ENCODE measurements around the gene OXT. TPM values are rescaled to one million over a fixed set of nuclear protein-coding genes. Genes with fewer than 3 reads are reported as not detected.

OXT gene
- total RNA-seq, 3 donors from 2014 or later (not counting 1 experiment from before 2014, with no cell fraction given) = not detected

DNA sequence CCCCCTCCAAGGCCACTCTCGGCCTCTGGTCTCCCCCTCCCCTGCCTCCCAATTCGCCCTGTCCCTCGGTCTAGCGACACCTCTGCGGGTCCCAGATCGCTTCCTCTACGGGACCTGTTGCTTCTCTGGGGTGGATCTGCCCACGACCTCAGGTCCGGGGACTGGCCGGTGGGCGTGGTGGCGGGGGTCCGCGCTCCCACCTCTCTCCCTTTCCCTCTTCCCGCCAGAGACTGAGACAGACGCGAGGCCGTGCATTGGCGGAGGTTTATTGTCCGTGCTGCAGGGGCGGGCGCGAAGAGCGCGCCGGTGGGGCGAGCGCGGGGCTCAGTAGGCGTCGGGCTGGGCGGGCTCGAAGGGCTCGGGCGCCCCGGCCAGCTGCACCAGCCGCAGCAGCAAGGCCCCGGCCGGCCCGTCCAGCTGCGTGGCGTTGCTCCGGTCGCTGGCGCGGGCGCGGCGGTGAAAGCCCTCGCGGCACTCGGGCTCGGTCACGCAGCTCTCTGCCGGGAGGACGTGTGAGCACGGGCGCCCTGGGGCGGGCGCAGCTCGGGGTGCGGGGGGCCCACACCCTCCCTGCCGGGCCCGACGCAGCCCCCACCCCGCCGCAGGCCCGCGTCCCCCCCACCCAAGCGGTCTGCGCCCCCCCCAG is 11.0 kb downstream of the OXT start:
- Mint-ChIP-seq H3K4me1 (peaks cover 5 to 12% of the 10 kb centered on the region in 2 donors), H3K4me3 (peak overlapping the region; percentile 72), H3K9me3 (no peaks in the 10 kb centered on the region), H3K36me3 (no peaks in the 10 kb centered on the region), H3K27me3 (ENCODE audit: low read depth in 2 of 2) (peaks cover 48 to 54% of the 10 kb centered on the region in 2 donors), H3K27ac (no peak overlapping the region)
- Histone ChIP-seq H3K4me3 (ENCODE audit: low read length) (no peak overlapping the region), H3K9me3 (ENCODE audit: control insufficient read depth, insufficient read depth, low read length) (no peaks in the 10 kb centered on the region), H3K36me3 (ENCODE audit: control insufficient read depth, insufficient read depth, low read length) (no peaks in the 10 kb centered on the region), H3K27me3 (ENCODE audit: control insufficient read depth, insufficient read depth, low read length) (peaks cover 27% of the 10 kb centered on the region), H3K4me1 (ENCODE audit: control insufficient read depth, insufficient read depth, low read length) (peaks cover 15% of the 10 kb centered on the region), H3K27ac (ENCODE audit: low read length) (no peak overlapping the region)
- ATAC-seq (peak; percentile 38 to 64 (median 43)), DNase-seq (peak in 1 of 2 donors; percentile 37)
- WGBS (ENCODE audit: insufficient coverage) = 2% methylated on average over 66 of the region's 71 CpGs
- intact Hi-C loops (cut with micrococcal nuclease) = no loop called here
- no peak for TF ChIP-seq CTCF (IDR thresholded peaks at IDR 0.05)

GRCh38 chr20:3082955-3083952 is 11.8 kb downstream of the OXT start:
- H3K4me1 ChIP-seq (ENCODE audit: control insufficient read depth, insufficient read depth, low read length) = peaks cover 13% of the 10 kb centered on the region
- no peaks in the 10 kb centered on the region for H3K9me3 ChIP-seq (ENCODE audit: control insufficient read depth, insufficient read depth, low read length)
- Mint-ChIP-seq H3K27me3 (ENCODE audit: low read depth in 2 of 2) (peaks cover 49 to 54% of the 10 kb centered on the region in 2 donors), H3K4me3 (peak overlapping the region; percentile 59), H3K36me3 (no peaks in the 10 kb centered on the region), H3K27ac (peak overlapping the region in 1 of 2 donors; percentile 21), H3K9me3 (no peaks in the 10 kb centered on the region), H3K4me1 (peaks cover 0 to 6% of the 10 kb centered on the region in 2 donors)
- peak; percentile 33 to 51 (median 49) for ATAC-seq
- H3K4me3 ChIP-seq (ENCODE audit: low read length) = no peak overlapping the region
- WGBS (ENCODE audit: insufficient coverage) = 3% methylated on average over 76 of the region's 76 CpGs
- peaks cover 24% of the 10 kb centered on the region for H3K27me3 ChIP-seq (ENCODE audit: control insufficient read depth, insufficient read depth, low read length)
- H3K36me3 ChIP-seq (ENCODE audit: control insufficient read depth, insufficient read depth, low read length) = no peaks in the 10 kb centered on the region
- DNase-seq = no peak
- no peak overlapping the region for H3K27ac ChIP-seq (ENCODE audit: low read length)
- no peak for TF ChIP-seq CTCF (IDR thresholded peaks at IDR 0.05)
- intact Hi-C loops (cut with micrococcal nuclease) = no loop called here

DNA sequence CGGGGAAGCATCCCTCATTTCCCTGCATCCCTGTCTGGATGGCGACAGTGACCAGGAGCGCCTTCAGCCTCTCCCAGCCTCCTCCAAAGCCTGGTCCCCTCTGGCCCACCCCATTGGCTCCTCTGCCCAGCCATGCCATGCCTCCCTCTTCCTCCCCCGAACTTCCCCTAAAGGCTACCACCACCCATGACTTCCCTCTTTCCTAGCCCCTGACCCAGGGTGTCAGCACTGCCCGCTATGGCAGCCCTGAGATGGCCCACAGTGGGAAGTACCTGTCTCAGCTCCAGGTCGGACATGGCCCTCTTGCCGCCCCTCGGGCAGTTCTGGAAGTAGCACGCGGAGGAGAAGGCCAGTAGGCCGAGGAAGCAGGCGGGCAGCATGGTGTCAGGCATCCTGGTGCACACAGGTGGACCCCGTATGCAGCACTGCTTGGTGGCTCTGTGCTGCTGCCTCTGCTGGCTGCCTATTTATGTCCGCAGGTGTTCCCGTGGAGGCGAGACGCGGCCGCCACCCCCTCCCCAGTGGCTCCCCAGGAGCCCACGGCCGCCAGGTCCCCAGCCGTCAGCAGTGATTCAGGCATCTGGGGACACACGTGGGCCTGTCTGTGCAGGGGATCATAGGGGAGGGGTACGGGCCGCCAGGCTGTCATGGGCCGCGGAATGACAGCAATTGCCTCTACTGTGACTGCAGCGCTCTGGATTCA is 13.0 kb downstream of the OXT start, which contains the start of gene AVP:
TSS of gene AVP (minus strand) at position 442 of the 703 bp plus-strand sequence. CDS start at position 392, 50 bp downstream.
- no peak for ATAC-seq
- Mint-ChIP-seq H3K9me3 (no peaks in the 10 kb centered on the region), H3K4me3 (peak within 1 kb of the TSS; percentile 59), H3K27me3 (ENCODE audit: low read depth in 2 of 2) (peaks cover 47 to 48% of the 10 kb centered on the region in 2 donors), H3K4me1 (peaks cover 0 to 6% of the 10 kb centered on the region in 2 donors), H3K27ac (peak within 1 kb of the TSS in 1 of 2 donors; percentile 21), H3K36me3 (no peaks in the 10 kb centered on the region)
- intact Hi-C loops (cut with micrococcal nuclease) = no loop called here
- no peaks in the 10 kb centered on the region for H3K36me3 ChIP-seq (ENCODE audit: control insufficient read depth, insufficient read depth, low read length)
- no peak within 1 kb of the TSS for H3K4me3 ChIP-seq (ENCODE audit: low read length)
- peaks cover 28% of the 10 kb centered on the region for H3K27me3 ChIP-seq (ENCODE audit: control insufficient read depth, insufficient read depth, low read length)
- DNase-seq = no peak
- H3K9me3 ChIP-seq (ENCODE audit: control insufficient read depth, insufficient read depth, low read length) = no peaks in the 10 kb centered on the region
- peaks cover 13% of the 10 kb centered on the region for H3K4me1 ChIP-seq (ENCODE audit: control insufficient read depth, insufficient read depth, low read length)
- 44% methylated on average over 28 of the region's 28 CpGs for WGBS (ENCODE audit: insufficient coverage)
- TF ChIP-seq CTCF (IDR thresholded peaks at IDR 0.05) = no peak
- no peak within 1 kb of the TSS for H3K27ac ChIP-seq (ENCODE audit: low read length)
